Mesodermal cell (in vitro differentiated cells): ENCODE results near the gene BIK. TPM values are rescaled to one million over a fixed set of nuclear protein-coding genes. Genes with fewer than 3 reads are reported as not detected.

Experiments
- H3K27ac ChIP-seq: 2 replicates; pipeline ENCODE4 v1.7.0; 2013; ENCODE audit warnings: mild to moderate bottlenecking, low read depth, low read length, moderate library complexity; ENCODE audit not compliant: severe bottlenecking
- H3K36me3 ChIP-seq: 2 replicates; pipeline ENCODE4 v1.7.1; 2013; ENCODE audit warnings: mild to moderate bottlenecking, low read length, moderate library complexity; ENCODE audit not compliant: control insufficient read depth, insufficient read depth
- H3K4me1 ChIP-seq: one replicate; pipeline ENCODE4 v1.7.1; 2013; ENCODE audit warnings: mild to moderate bottlenecking, low read length; ENCODE audit not compliant: insufficient read depth, control insufficient read depth, poor library complexity, severe bottlenecking
- H3K4me3 ChIP-seq: 2 replicates; pipeline ENCODE4 v1.7.0; 2013; ENCODE audit warnings: low read length, control low read depth, mild to moderate bottlenecking; ENCODE audit not compliant: insufficient read depth, poor library complexity, severe bottlenecking; ENCODE audit errors: extremely low read depth
- H3K9me3 ChIP-seq: 2 replicates; pipeline ENCODE4 v1.7.1; 2013; ENCODE audit warnings: mild to moderate bottlenecking, low read length, moderate library complexity; ENCODE audit not compliant: control insufficient read depth
- WGBS, 2 experiments: methylation state at CpG; one replicate each; pipeline ENCODE4 v1.1.5; 2013; ENCODE audit warnings: missing lambda C conversion rate in 2 of 2; ENCODE audit not compliant: insufficient coverage in 2 of 2; 5-methylcytosine and 5-hydroxymethylcytosine counted together
- polyA plus RNA-seq, 2 experiments: library from polyadenylated mRNA; stranded (reverse); fragments of 50-300 nt; gene quantifications; one replicate each; pipeline ENCODE4 v1.2.3, GENCODE V29; 2013

The BIK gene, protein sequence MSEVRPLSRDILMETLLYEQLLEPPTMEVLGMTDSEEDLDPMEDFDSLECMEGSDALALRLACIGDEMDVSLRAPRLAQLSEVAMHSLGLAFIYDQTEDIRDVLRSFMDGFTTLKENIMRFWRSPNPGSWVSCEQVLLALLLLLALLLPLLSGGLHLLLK
- polyA plus RNA-seq (2013, experiment 1 of 2), result 9.3 TPM
- 12.4 TPM for polyA plus RNA-seq (2013, experiment 2 of 2)

DNA sequence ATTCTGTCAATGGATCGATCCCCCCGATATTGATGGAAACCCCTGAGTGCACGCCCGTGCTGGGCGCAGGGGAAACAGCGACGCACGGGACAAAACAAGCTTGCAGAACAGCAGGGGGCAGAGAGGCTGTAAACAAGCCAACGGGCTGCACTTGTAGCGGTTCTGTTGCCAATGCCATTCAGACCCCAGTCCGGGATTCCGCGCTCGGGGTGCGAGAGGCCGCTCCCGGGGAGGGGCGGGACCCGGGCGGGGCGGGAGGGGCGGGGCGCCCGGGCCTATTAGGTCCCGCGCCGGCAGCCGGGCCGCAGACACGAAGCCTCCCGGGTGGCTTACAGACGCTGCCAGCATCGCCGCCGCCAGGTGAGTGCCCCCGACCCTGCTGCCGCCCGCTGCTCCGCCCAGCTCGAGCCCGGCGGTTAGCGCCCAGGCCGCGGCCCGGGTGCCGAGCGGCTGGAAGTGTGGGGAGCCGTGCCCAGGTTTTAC lies at the start of gene BIK:
BIK (plus strand) TSS at position 307 of the 483 bp plus-strand sequence. CDS start 13,273 bp downstream, outside the sequence.
- peaks cover 13% of the 10 kb centered on the region for H3K4me1 ChIP-seq
- 0 to 1% methylated on average over 33 to 47 of the region's 49 CpGs for WGBS, 2 experiments
- no peaks in the 10 kb centered on the region for H3K36me3 ChIP-seq

DNA sequence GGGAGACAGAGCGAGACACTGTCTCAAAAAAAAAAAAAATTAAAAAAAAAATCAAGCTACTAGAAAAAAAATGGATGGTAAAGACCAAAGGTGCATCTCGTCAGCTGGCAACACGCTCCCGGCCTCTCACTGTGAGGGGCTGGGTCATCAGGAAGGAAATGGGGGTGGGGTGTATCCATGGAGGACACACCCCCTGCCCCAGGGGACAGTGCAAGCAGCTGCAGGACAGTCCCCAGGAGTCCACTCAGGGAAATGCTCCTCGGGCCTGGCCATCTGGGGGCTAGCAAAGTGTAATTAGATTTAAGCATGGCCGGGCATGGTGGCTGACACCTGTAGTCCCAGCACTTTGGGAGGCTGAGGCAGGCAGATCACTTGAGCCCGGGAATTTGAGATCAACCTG lies 44.4 kb upstream of the BIK start:
- peaks cover 5% of the 10 kb centered on the region for H3K4me1 ChIP-seq
- no peak overlapping the region for H3K4me3 ChIP-seq
- 87 to 91% methylated on average over 5 to 6 of the region's 7 CpGs for WGBS, 2 experiments
- no peak overlapping the region for H3K27ac ChIP-seq
- H3K36me3 ChIP-seq, result peaks cover 6% of the 10 kb centered on the region
- no peaks in the 10 kb centered on the region for H3K9me3 ChIP-seq

More for the DNA sequence above, at the start of gene BIK:
- Histone ChIP-seq H3K9me3 (no peaks in the 10 kb centered on the region), H3K27ac (no peak within 1 kb of the TSS), H3K4me3 (peak within 1 kb of the TSS; percentile 53)

DNA sequence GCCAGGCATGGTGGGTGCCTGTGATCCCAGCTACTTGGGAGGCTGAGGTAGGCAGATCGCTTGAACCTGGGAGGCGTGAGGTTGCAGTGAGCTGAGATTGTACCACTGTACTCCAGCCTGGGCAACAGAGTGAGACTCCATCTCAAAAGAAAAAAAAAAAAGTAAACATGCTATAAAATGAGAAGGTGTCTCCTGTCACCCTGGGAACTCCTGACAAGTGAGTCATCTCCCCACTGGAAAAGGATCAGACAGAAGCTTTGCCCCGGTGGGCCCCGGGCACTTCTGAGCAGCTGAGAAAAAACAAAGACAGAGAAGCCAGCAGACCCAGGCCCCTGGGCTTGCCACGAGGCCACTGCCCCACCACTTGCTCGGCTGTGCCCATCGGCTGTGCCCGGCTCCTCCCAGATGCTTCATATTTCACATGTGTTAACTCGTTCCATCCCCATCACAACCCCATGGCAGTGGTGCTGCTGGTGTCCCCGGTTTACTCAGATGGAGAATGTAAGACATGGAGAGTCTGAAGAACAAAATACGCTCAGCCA lies 43.6 kb upstream of the BIK start:
- Histone ChIP-seq H3K27ac (no peak overlapping the region), H3K4me3 (no peak overlapping the region), H3K36me3 (peaks cover 12% of the 10 kb centered on the region), H3K4me1 (peaks cover 5% of the 10 kb centered on the region), H3K9me3 (no peaks in the 10 kb centered on the region)
- 79 to 84% methylated on average over 7 to 9 of the region's 11 CpGs for WGBS, 2 experiments

DNA sequence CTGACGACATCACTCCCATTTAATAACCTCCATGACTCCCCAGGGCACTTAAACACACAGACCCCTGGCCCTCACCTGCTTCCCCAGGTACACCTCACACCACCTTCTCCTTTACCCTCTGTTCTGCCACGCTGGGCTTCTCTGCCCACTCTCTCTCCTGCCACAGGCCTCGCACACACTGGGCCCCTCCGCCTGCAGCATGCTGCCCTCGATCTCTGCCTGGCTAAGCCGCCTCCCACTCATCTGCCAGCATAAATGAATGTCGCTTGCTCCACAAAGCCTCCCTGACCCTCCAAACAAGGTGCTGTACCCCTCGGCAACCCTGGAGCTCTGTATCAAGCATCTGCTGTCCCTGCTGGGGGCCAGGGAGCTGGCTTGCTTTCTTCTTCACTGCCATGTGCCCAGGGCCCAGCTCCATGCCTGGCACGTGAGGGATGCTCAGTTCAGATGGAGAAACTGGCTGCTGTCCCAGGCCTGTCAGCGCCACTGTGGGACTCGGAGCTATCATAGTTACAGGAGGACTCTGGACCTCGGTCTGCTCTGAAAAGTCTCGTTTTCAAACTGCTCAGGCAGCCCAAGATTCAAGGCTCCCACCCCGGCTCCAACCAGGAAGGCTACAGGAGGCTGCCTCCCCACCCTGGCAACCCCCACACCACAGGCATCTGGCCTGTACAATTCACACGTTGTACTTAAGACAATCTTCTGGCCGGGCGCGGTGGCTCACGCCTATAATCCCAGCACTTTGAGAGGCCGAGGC lies 33.3 kb upstream of the BIK start:
- Histone ChIP-seq H3K27ac (no peak overlapping the region), H3K4me3 (no peak overlapping the region), H3K4me1 (no peaks in the 10 kb centered on the region), H3K36me3 (peaks cover 4% of the 10 kb centered on the region), H3K9me3 (no peaks in the 10 kb centered on the region)
- WGBS, 2 experiments, result 90 to 95% methylated on average over 17 to 19 of the region's 20 CpGs

DNA sequence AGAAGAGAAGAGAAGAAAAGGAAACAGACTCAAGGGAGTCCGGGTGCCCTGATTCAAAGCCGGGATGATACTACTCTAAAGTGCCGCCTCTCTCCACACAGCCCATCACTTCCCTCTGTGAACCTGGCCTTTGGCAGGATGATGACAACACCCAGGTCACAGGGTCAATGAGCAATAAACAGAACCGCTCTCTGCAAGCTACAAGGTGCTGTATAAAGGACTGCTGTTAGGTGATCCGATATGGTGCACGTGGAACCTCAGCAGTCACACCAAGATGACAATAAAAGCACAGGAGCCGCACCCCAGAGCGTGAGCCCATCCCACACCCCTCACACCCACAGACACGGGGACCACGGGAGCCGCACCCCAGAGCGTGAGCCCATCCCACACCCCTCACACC lies 32.0 kb upstream of the BIK start:
- Histone ChIP-seq H3K9me3 (no peaks in the 10 kb centered on the region), H3K4me1 (no peaks in the 10 kb centered on the region), H3K4me3 (no peak overlapping the region), H3K36me3 (no peaks in the 10 kb centered on the region), H3K27ac (no peak overlapping the region)
- 84 to 100% methylated on average over 2 to 3 of the region's 12 CpGs for WGBS, 2 experiments

DNA sequence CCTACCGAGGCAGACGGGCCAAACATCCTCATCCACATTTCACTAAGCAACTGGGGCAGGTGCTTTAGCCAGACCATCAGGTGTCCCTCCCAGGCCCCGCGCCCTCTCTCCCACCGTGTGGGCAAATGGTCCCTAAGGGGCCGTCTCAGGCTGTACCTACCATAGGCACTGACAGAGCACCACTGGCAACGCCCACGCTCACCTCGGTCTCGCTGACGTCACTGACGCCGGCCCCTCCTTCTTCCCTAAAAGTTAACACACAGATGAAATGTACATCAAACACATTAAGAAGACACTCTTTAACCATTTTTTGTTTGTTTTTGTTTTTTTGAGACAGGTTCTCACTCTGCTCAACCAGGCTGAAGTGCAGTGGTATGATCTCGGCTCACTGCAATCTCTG lies 30.8 kb upstream of the BIK start:
- Histone ChIP-seq H3K4me1 (no peaks in the 10 kb centered on the region), H3K4me3 (no peak overlapping the region), H3K9me3 (no peaks in the 10 kb centered on the region), H3K27ac (no peak overlapping the region), H3K36me3 (no peaks in the 10 kb centered on the region)
- WGBS, 2 experiments, result 94 to 96% methylated on average over 7 to 14 of the region's 14 CpGs

DNA sequence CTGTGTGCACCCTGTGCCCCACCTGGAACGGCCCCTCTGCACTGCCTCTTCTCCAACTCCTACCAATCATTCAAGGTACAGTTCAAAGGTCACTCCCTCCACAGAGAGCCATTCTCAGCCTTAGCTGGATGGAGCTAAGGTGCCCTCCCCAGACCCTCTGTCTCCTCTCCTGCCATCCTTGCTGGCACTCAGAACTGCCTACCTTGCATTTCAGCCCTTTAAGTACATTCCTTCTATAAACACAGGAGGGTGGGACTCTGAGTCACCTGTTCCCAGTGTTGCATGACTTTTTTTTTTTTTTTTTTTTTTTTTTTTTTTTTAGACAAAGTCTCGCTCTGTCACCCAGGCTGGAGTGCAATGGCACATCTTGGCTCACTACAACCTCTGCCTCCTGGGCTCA lies 29.9 kb upstream of the BIK start:
- Histone ChIP-seq H3K9me3 (no peaks in the 10 kb centered on the region), H3K27ac (no peak overlapping the region), H3K36me3 (no peaks in the 10 kb centered on the region), H3K4me1 (no peaks in the 10 kb centered on the region), H3K4me3 (no peak overlapping the region)
- WGBS, 2 experiments, result 71 to 100% methylated on average over 1 to 2 of the region's 2 CpGs

DNA sequence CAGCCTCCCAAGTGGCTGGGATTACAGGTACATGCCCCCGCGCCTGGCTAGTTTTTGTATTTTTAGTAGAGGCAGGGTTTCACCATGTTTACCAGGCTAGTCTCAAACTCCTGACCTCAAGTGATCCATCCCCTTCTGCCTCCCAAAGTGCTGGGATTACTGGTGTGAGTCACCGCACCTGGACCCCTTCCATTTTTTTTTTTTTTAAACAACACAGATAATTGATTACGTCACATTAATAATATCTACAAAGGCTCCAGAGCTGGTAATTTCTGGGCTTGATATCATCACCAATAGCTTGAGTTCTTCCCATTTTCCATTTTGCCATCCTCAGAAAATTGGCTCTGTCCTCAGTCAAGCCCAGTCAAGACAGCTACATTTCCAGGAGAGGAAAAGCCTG lies 28.6 kb upstream of the BIK start:
- WGBS, 2 experiments, result 96 to 100% methylated on average over 2 to 4 of the region's 4 CpGs
- H3K36me3 ChIP-seq, result no peaks in the 10 kb centered on the region
- no peaks in the 10 kb centered on the region for H3K4me1 ChIP-seq
- H3K9me3 ChIP-seq, result no peaks in the 10 kb centered on the region
- H3K27ac ChIP-seq, result no peak overlapping the region
- no peak overlapping the region for H3K4me3 ChIP-seq

DNA sequence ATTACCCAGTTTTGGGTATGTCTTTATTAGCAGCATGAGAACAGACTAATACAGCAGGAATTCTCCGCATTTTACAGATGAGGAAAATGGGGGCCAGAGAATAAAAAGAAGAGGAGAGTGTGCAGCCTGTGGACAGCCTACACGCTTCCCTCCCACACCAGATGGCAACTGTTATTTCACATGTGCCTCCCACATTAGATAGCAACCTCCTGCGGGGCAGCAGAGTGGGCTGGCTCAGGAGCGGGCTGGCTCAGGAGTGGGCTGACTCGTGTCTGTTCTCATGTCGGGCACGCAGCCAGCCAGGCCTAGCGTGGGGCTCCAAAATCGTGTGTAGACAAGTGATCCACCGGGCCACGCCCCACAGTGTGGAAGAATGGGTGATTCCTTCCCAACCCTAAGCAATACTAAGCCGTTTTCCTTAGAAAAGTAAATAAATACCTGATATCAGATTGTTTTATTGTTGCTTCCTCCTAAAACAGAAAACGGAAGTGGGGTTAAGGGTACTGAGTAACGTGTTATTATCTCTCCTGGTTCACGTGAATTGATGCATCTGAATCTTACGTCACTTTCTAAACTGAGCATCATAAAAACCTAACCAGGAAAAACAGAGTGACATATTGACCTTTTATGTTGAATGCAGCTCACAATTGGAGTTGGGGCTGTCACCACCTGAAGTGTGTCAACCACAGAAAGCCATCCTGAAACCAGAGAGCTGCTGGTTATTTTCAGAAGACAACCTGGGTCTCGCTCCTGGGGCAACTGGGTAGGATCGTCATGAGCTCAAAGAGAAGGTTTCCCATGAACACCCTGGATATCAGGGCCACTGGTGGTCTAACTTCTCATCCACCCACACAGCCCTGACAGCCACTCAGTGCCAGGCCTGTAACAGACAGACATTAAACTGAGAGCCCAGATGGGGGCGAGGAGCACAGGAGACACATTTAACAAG lies 24.6 kb upstream of the BIK start:
- peaks cover 2% of the 10 kb centered on the region for H3K4me1 ChIP-seq
- H3K9me3 ChIP-seq, result no peaks in the 10 kb centered on the region
- no peaks in the 10 kb centered on the region for H3K36me3 ChIP-seq
- no peak overlapping the region for H3K4me3 ChIP-seq
- H3K27ac ChIP-seq, result no peak overlapping the region
- whole genome bisulfite sequencing, 2 experiments, result 89 to 92% methylated on average over 10 to 12 of the region's 19 CpGs

DNA sequence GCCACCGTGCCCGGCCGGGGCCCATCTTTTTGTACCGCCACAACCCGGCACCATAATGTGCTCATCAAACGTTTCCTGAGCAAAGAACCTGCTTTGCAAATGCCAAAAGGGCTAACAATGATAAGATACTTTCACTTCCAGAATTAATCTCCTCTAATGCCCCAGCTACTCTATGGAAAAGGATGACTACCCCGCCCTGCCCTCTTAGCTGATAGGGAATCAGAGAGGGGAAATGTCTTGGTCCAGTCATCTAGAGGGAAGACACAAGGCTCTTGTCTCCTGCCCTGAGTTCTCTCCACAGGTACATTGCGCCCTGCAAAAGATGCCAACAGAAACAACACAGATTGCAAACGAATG lies 21.9 kb upstream of the BIK start:
- H3K27ac ChIP-seq, result no peak overlapping the region
- WGBS, 2 experiments, result 92 to 97% methylated on average over 6 of the region's 9 CpGs
- H3K36me3 ChIP-seq, result no peaks in the 10 kb centered on the region
- peak overlapping the region; percentile 69 for H3K4me3 ChIP-seq
- peaks cover 9% of the 10 kb centered on the region for H3K4me1 ChIP-seq
- no peaks in the 10 kb centered on the region for H3K9me3 ChIP-seq
